K562 (cell line): Measurements from ENCODE around the gene EXOC4. TPM values are rescaled to one million over a fixed set of nuclear protein-coding genes. Genes with fewer than 3 reads are reported as not detected.

Experiments used
- ATAC-seq: fragments of 200-7000 bp; cut with Tn5 transposase; 3 replicates; pipeline ENCODE4 v1.9.1; 2020; ENCODE audit warnings: moderate library complexity
- BruUV-seq: library from RNA; stranded (reverse); fragments of 400-500 nt; replicated peaks from 2 replicates; lab custom pipeline; 2021; lab: Mats Ljungman, UMichigan
- CTCF ChIA-PET: fragments of 300-600 bp; formaldehyde crosslinking; extraction: SDS; loops from one replicate; lab custom pipeline; 2021; ENCODE audit warnings: low intra/inter-chr PET ratio; lab: Yijun Ruan, JAX
- POLR2A ChIA-PET: fragments of 300-600, 350-650 bp; sonication (Branson Sonifier 250); formaldehyde crosslinking; extraction: SDS; loops from one replicate; lab custom pipeline; 2021; ENCODE audit warnings: antibody characterized with exemption, inconsistent platforms; lab: Yijun Ruan, JAX
- DNase-seq, 4 experiments: peaks; one replicate each; pipeline versions ENCODE4 v3.0.0 to v3.0.0-alpha.2; 2011 to 2018; ENCODE audit warnings: low spot score in 3 of 4, mixed read lengths in 3 of 4; ENCODE audit errors: extremely low read depth in 1 of 4
- FAIRE-seq: peaks from 2 replicates; lab custom pipeline; 2011; peaks lifted over from hg19 to GRCh38; lab: Jason Lieb, UNC
- H2AFZ ChIP-seq: 2 replicates; pipeline ENCODE4 v1.6.0; 2011; ENCODE audit warnings: low read depth, low read length, control low read depth, inconsistent platforms
- H3K27ac ChIP-seq: fragments of 200-600 bp; 3 replicates; pipeline ENCODE4 v1.8.0; 2011; ENCODE audit warnings: low read depth, mild to moderate bottlenecking, control low read depth, inconsistent platforms, low read length, moderate library complexity, mixed read lengths; ENCODE audit errors: extremely low read depth
- H3K27me3 ChIP-seq, 2 experiments: fragments of 300-600 bp in 1 of 2; 2 replicates in 1 of 2; 3 replicates in 1 of 2; pipeline versions ENCODE4 v1.6.0 to v1.8.0; 2011; ENCODE audit warnings: inconsistent platforms in 2 of 2, low read length in 2 of 2, mild to moderate bottlenecking in 1 of 2, mixed read lengths in 1 of 2, moderate library complexity in 1 of 2; ENCODE audit not compliant: control insufficient read depth in 2 of 2, insufficient read depth in 2 of 2
- H3K36me3 ChIP-seq: fragments of 300-600 bp; 3 replicates; pipeline ENCODE4 v1.8.0; 2011; ENCODE audit warnings: mild to moderate bottlenecking, low read length, inconsistent platforms; ENCODE audit not compliant: control insufficient read depth, insufficient read depth
- H3K4me1 ChIP-seq, 2 experiments: fragments of 200-600 bp in 1 of 2; replicated peaks in 1 of 2; 2 replicates in 1 of 2; 3 replicates in 1 of 2; pipeline versions ENCODE4 v1.5.1 to v1.8.0; 2011; ENCODE audit warnings: inconsistent platforms in 2 of 2, low read length in 2 of 2, mild to moderate bottlenecking in 1 of 2, mixed read lengths in 1 of 2, moderate library complexity in 1 of 2; ENCODE audit not compliant: control insufficient read depth in 2 of 2, insufficient read depth in 2 of 2
- H3K4me2 ChIP-seq: 2 replicates; pipeline ENCODE4 v1.6.1; 2011; ENCODE audit warnings: low read length, control low read depth, inconsistent platforms, mixed read lengths; ENCODE audit not compliant: insufficient read depth
- H3K4me3 ChIP-seq: fragments of 200-600 bp; sonication (generic), shearing (Covaris generic); 2 replicates; pipeline ENCODE4 v1.5.1; 2016; ENCODE audit warnings: control low read depth, inconsistent platforms
- H3K79me2 ChIP-seq: fragments of 200-600 bp; 3 replicates; pipeline ENCODE4 v1.8.0; 2011; ENCODE audit warnings: low read length, inconsistent platforms; ENCODE audit not compliant: control insufficient read depth, insufficient read depth
- H3K9ac ChIP-seq, 2 experiments: 2 replicates each; pipeline versions ENCODE4 v1.6.0 to v1.6.1; 2011; ENCODE audit warnings: low read depth in 2 of 2, low read length in 2 of 2, control low read depth in 1 of 2, inconsistent platforms in 1 of 2, mild to moderate bottlenecking in 1 of 2, mixed read lengths in 1 of 2; ENCODE audit not compliant: insufficient read depth in 1 of 2
- H3K9me1 ChIP-seq: one replicate; pipeline ENCODE4 v1.6.0; 2011; ENCODE audit warnings: inconsistent platforms, mild to moderate bottlenecking, low read length, moderate library complexity; ENCODE audit not compliant: control insufficient read depth, insufficient read depth
- H3K9me3 ChIP-seq: replicated peaks from 2 replicates; pipeline ENCODE4 v1.5.1; 2011; ENCODE audit warnings: low read depth, low read length, inconsistent platforms; ENCODE audit not compliant: control insufficient read depth, insufficient read depth
- H4K20me1 ChIP-seq: replicated peaks from 2 replicates; pipeline ENCODE4 v1.6.1; 2011; ENCODE audit warnings: low read length, inconsistent platforms, mixed read lengths; ENCODE audit not compliant: control insufficient read depth, insufficient read depth
- ARHGAP35 ChIP-seq: fragments of 450-650 bp; IDR thresholded peaks from 2 replicates; pipeline ENCODE4 v1.6.1; 2018; ENCODE audit not compliant: partially characterized antibody
- ATF1 ChIP-seq, 2 experiments: fragments of 450-650 bp in 1 of 2; IDR thresholded peaks; 2 replicates each; pipeline ENCODE4 v1.6.1; 2016; ENCODE audit warnings: missing compliant biosample characterization in 1 of 2, missing genetic modification characterization in 1 of 2
- ATF7 ChIP-seq: fragments of 450-650 bp; IDR thresholded peaks from 2 replicates; pipeline ENCODE4 v1.7.1; 2014; ENCODE audit warnings: mild to moderate bottlenecking, moderate library complexity
- BCL6 ChIP-seq: fragments of 250-450 bp; sonication (Bioruptor Pico); IDR thresholded peaks from 2 replicates; pipeline ENCODE4 v1.4.0; 2020
- CCNT2 ChIP-seq: IDR thresholded peaks from 2 replicates; pipeline ENCODE4 v1.6.1; 2011; ENCODE audit warnings: borderline replicate concordance, low read depth, mild to moderate bottlenecking, moderate library complexity, mixed read lengths, low read length; ENCODE audit not compliant: insufficient read length; ENCODE audit errors: extremely low read depth
- DLX4 ChIP-seq: fragments of 250-450 bp; sonication (Bioruptor Pico); IDR thresholded peaks from 2 replicates; pipeline ENCODE4 v1.6.1; 2021; ENCODE audit warnings: mild to moderate bottlenecking
- HDAC3 ChIP-seq: fragments of 450-650 bp; IDR thresholded peaks from 2 replicates; pipeline ENCODE4 v1.6.1; 2018; ENCODE audit warnings: borderline replicate concordance, mild to moderate bottlenecking, moderate library complexity; ENCODE audit not compliant: partially characterized antibody
- MTF1 ChIP-seq: fragments of 250-450 bp; sonication (Bioruptor Pico); IDR thresholded peaks from 2 replicates; pipeline ENCODE4 v1.9.0; 2021; ENCODE audit warnings: moderate library complexity, mild to moderate bottlenecking, inconsistent platforms, borderline replicate concordance
- NCOA4 ChIP-seq: fragments of 450-650 bp; IDR thresholded peaks from 2 replicates; pipeline ENCODE4 v1.6.1; 2018; ENCODE audit warnings: mild to moderate bottlenecking; ENCODE audit not compliant: partially characterized antibody
- NKRF ChIP-seq: fragments of 450-650 bp; IDR thresholded peaks from 2 replicates; pipeline ENCODE4 v1.6.1; 2016; ENCODE audit warnings: borderline replicate concordance
- NRF1 ChIP-seq, 2 experiments: fragments of 450-650 bp; IDR thresholded peaks in 1 of 2; conservative IDR thresholded peaks in 1 of 2; 2 replicates each; pipeline ENCODE4 v1.6.1; 2014; ENCODE audit warnings: mild to moderate bottlenecking in 2 of 2
- TCF15 ChIP-seq: fragments of 250-450 bp; sonication (Bioruptor Pico); IDR thresholded peaks from 2 replicates; pipeline ENCODE4 v1.8.0; 2022; ENCODE audit warnings: moderate library complexity, mild to moderate bottlenecking, inconsistent platforms
- TCF7 ChIP-seq: sonication (generic); IDR thresholded peaks from 2 replicates; pipeline ENCODE4 v1.6.1; 2016; ENCODE audit warnings: antibody characterized with exemption, borderline replicate concordance
- TRIM24 ChIP-seq, 2 experiments: fragments of 450-650 bp; IDR thresholded peaks; 2 replicates each; pipeline ENCODE4 v1.6.1; 2016
- ZKSCAN8 ChIP-seq: fragments of 200-800 bp; sonication (Bioruptor generic); IDR thresholded peaks from 2 replicates; pipeline ENCODE4 v1.6.1; 2016; ENCODE audit warnings: missing genetic modification characterization, missing compliant biosample characterization
- ZNF311 ChIP-seq: fragments of 250-450 bp; sonication (Bioruptor Pico); IDR thresholded peaks from 2 replicates; pipeline ENCODE4 v1.4.0; 2020; ENCODE audit warnings: mild to moderate bottlenecking, moderate library complexity
- ZNF766 ChIP-seq: fragments of 200-800 bp; sonication (Bioruptor generic); conservative IDR thresholded peaks from 2 replicates; pipeline ENCODE4 v1.6.1; 2016; ENCODE audit warnings: missing genetic modification characterization, missing compliant biosample characterization
- WGBS: fragments of 100-300 bp; shearing (Covaris generic); methylation state at CpG from one replicate; pipeline ENCODE4 v1.1.6; 2016; ENCODE audit warnings: low coverage, mixed read lengths; ENCODE audit not compliant: insufficient coverage; ENCODE audit errors: missing lambda C conversion rate; 5-methylcytosine and 5-hydroxymethylcytosine counted together
- in situ Hi-C: fragments of 300-500 bp; cut with MboI; formaldehyde crosslinking; loops from 4 replicates; pipeline ENCODE4 v1.15.0; 2018; ENCODE audit warnings: inconsistent platforms, mixed read lengths
- intact Hi-C: fragments of 100-400 bp; cut with micrococcal nuclease; formaldehyde crosslinking; loops from 2 replicates; pipeline ENCODE4 v1.14.2; 2022
- polyA plus RNA-seq, 8 experiments: library from polyadenylated mRNA; depleted of rRNA in 4 of 8; stranded (reverse) in 5 of 8; unstranded in 3 of 8; fragments of >200 nt; fragmentation: Nextera tagmentation in 2 of 8; fragmentation: Illumina TruSeq in 1 of 8; extraction: Ambion mirVana in 2 of 8; extraction: Trizol in 1 of 8; gene quantifications; 2 replicates each; pipeline versions ENCODE4 v1.2.1 to v1.2.3, GENCODE V29; 2011 to 2014; ENCODE audit warnings: inconsistent platforms in 1 of 8, missing spikeins in 1 of 8
- total RNA-seq, 7 experiments: library from RNA; depleted of rRNA in 6 of 7; stranded (reverse); fragments of >200 nt in 6 of 7; fragmentation: Illumina TruSeq in 2 of 7; extraction: Trizol in 2 of 7; gene quantifications; 2 replicates each; pipeline versions ENCODE4 v1.2.1 to v1.2.3, GENCODE V29; 2011 to 2021; ENCODE audit warnings: low replicate concordance in 1 of 7

EXOC4 gene
- total and polyA plus RNA-seq, 9 of the 15 experiments (the other 6 are each of a cell fraction or from before 2014, with no cell fraction given) = 18.5 to 73.1 (median 46.6) TPM

- TF ChIP-seq CCNT2 (no peak), TCF15 (CRISPR knock-in tag) (no peak), DLX4 (CRISPR knock-in tag) (no peak), BCL6 (no peak)
- TF ChIP-seq, all 486 proteins: peak for 0
Observed at GRCh38 chr7:133550811-133551210, 297.9 kb downstream of the EXOC4 start (continued).

GRCh38 chr7:133551466-133551865 lies 298.6 kb downstream of the EXOC4 start:
- BruUV-seq = no TSS peak
- FAIRE-seq = no peak

More at GRCh38 chr7:133551466-133551865, 298.6 kb downstream of the EXOC4 start:
- Histone ChIP-seq H3K27ac (no peak overlapping the region), H3K9ac (no peak overlapping the region), H3K4me3 (no peak overlapping the region), H3K9me3 (no peaks in the 10 kb centered on the region), H3K9me1 (no peaks in the 10 kb centered on the region), H3K4me1 (no peaks in the 10 kb centered on the region), H2AFZ (no peak overlapping the region), H4K20me1 (no peaks in the 10 kb centered on the region), H3K27me3 (no peaks in the 10 kb centered on the region), H3K79me2 (no peaks in the 10 kb centered on the region), H3K4me2 (no peak overlapping the region), H3K36me3 (no peaks in the 10 kb centered on the region)
- ChIA-PET POLR2A (no interaction called here), CTCF (no interaction called here)
- TF ChIP-seq ATF1 (CRISPR knock-in tag; IDR thresholded peaks at IDR 0.05) (no peak), ATF1 (tag; IDR thresholded peaks at IDR 0.05) (no peak), ATF7 (no peak), TRIM24 (IDR thresholded peaks at IDR 0.05) (no peak), NCOA4 (no peak), ZKSCAN8 (CRISPR knock-in tag) (no peak), ZNF766 (no peak), NKRF (no peak), MTF1 (no peak), NRF1 (conservative IDR thresholded peaks at IDR 0.05 in 1 of 2, IDR thresholded peaks at IDR 0.05 in 1 of 2) (no peak), ZNF311 (CRISPR knock-in tag) (no peak), TCF7 (no peak), ARHGAP35 (no peak), HDAC3 (no peak)
- WGBS = 28% methylated on average over 4 of the region's 4 CpGs
- DNase-seq = no peak
- intact Hi-C loops (no loop called here), in situ Hi-C loops (no loop called here)
- ATAC-seq = no peak
